Ecto neural progenitor cell (in vitro differentiated cells): Measurements from ENCODE around the gene CCDC92B.
"Not testable (repeated sequence)": the region's sequence is repeated elsewhere in the genome, so short reads cannot be mapped to it uniquely, and the experiment has no call there.

Experiments used
- DNase-seq: peaks from one replicate; pipeline ENCODE4 v3.0.0-alpha.2; 2018; ENCODE audit warnings: low spot score

CCDC92B gene

DNA sequence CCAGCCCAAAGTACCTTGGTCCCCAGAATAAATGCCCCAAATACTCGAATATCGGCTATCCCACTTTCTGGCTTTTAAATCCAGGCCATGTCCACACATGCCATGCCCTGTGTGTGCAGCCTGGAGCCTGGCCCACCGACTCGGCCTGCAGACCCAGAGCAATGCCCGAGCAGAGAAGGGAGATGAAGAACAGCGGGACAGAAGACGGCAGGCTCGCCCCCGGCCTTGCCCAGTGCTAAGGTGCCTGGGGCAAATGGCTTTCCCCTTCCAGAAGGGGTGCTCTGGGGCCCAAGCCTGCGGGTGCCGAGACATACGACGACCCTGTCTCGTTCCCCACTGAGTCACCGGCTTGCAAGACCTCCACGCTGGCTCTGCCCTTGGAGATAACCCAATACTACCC lies 45.8 kb downstream of the CCDC92B start:
- DNase-seq = no peak

- DNase-seq = no peak
Observed at GRCh38 chr17:2703181-2703580, 46.3 kb downstream of the CCDC92B start.

DNA sequence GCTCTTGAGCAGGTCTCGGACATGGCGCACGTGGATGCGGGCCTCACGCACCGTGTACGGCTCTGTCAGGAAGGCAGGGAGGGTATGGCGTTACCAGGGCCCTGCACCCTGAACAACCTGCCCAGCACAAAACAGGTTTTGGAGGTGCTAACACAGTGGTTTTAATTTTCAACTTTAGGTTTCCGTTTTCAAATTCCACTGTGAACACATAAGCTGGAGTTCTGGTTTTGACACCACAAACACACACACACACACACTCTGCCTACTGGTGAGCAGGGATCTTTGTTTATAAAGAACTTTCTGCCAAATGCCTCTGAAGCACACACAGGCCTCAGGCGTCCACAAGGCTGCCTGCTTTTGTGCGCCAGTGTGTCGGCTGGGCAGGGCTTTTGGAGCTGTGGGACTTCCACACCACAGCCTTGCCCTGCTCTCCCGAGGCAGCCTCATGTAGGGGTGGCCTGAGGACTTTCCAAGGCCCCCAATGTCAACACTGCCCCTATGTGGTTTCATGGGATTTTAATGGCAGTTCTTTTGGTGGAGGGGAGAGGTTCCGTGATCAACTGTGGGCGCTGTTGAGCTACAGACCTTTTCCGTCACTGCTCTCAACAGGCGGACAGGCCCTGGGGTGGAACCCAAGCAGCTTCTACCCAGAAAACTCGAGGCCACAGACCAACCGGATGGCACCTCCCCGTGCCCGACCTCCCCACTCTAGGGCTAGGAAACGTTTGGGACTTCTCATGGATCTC lies 47.3 kb downstream of the CCDC92B start:
- DNase-seq = no peak

- no peak for DNase-seq
Observed at GRCh38 chr17:2701161-2701995, 48.1 kb downstream of the CCDC92B start.

GRCh38 chr17:2700491-2701141 lies 48.8 kb downstream of the CCDC92B start:
- no peak for DNase-seq

GRCh38 chr17:2700030-2700490 lies 49.4 kb downstream of the CCDC92B start:
- no peak for DNase-seq

GRCh38 chr17:2699216-2699805 lies 50.1 kb downstream of the CCDC92B start:
- DNase-seq = not testable (repeated sequence)

- DNase-seq = no peak
Observed at GRCh38 chr17:2697611-2698162, 51.8 kb downstream of the CCDC92B start.

DNA sequence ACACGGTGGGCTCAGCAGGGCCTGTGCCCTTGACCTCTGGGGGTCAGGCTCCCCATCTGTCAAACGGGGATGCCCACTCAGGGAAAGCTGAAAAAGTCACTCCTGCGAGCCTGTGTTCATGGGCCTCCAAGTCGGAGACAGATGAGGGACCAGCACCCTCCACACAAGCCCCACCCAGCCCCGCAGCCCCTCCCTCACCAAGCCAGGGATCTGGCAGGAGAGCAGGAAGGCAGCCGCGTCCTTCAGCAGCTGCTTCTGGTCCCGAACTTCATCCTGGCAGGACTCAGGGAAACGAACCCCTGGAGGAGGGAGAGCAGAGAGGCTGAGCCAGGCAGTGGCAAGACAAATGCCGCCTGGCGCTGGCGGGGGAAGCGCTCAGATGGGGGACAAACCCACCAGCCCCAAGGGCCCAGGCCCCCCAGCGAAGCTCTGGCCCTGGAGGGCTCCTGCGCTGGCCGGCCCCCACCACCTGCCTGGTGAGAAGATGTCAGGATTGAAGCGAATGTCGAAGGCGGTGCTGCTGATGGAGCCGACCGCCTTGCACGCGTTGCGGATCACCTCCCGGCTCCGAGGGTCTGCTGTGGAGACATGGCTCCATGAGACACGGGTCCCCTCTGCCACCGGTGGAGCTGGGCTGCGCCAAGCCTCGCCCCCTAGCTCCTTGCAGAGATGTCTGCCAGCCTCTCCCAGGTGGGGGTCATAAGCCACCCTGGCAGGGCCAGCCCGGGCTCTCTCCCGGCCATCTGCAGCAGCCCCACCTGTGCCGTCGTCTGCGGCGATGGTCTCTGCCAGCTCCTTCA lies 53.3 kb downstream of the CCDC92B start:
- peak; percentile 45 for DNase-seq

- DNase-seq = peak; percentile 44
Observed at GRCh38 chr17:2695243-2695960, 54.0 kb downstream of the CCDC92B start.

- no peak for DNase-seq
Observed at GRCh38 chr17:2694381-2695242, 54.8 kb downstream of the CCDC92B start.

GRCh38 chr17:2693561-2694380 lies 55.7 kb downstream of the CCDC92B start:
- no peak for DNase-seq

GRCh38 chr17:2692781-2693135 lies 56.7 kb downstream of the CCDC92B start:
- DNase-seq = no peak

GRCh38 chr17:2691965-2692780 lies 57.3 kb downstream of the CCDC92B start:
- no peak for DNase-seq

GRCh38 chr17:2691069-2691871 lies 58.2 kb downstream of the CCDC92B start:
- DNase-seq = no peak

GRCh38 chr17:2690165-2691068 lies 59.0 kb downstream of the CCDC92B start:
- DNase-seq = no peak
